Kidney (tissue), 14 donors: Measurements from ENCODE around the gene SENP3. TPM values are rescaled to one million over a fixed set of nuclear protein-coding genes. Genes with fewer than 3 reads are reported as not detected.

Experiments
- DNase-seq, 5 donors: peaks; one replicate each; pipeline ENCODE4 v3.0.0-alpha.2; 2013 to 2020
- FAIRE-seq: peaks from 2 replicates; lab custom pipeline; 2012; peaks lifted over from hg19 to GRCh38; lab: Jason Lieb, UNC
- H3K27ac ChIP-seq, 2 donors: one replicate each; pipeline ENCODE4 v1.7.0; 2013; ENCODE audit warnings: low read depth in 2 of 2, low read length in 2 of 2, inconsistent platforms in 1 of 2
- H3K27me3 ChIP-seq: one replicate; pipeline ENCODE4 v1.7.1; 2013; ENCODE audit warnings: low read length, inconsistent platforms; ENCODE audit not compliant: control insufficient read depth, insufficient read depth
- H3K36me3 ChIP-seq, 3 donors: one replicate each; pipeline versions ENCODE4 v1.7.0 to v1.7.1; 2013; ENCODE audit warnings: low read length in 3 of 3, control low read depth in 1 of 3, inconsistent platforms in 1 of 3; ENCODE audit not compliant: insufficient read depth in 3 of 3, control insufficient read depth in 2 of 3
- H3K4me1 ChIP-seq, 3 donors: one replicate each; pipeline versions ENCODE4 v1.7.0 to v1.7.1; 2013; ENCODE audit warnings: low read length in 3 of 3, inconsistent platforms in 1 of 3, low read depth in 1 of 3; ENCODE audit not compliant: control insufficient read depth in 2 of 3, insufficient read depth in 2 of 3
- H3K4me3 ChIP-seq, 3 donors: one replicate each; pipeline versions ENCODE4 v1.7.0 to v1.8.1; 2013; ENCODE audit warnings: low read length in 3 of 3, control low read depth in 1 of 3, inconsistent platforms in 1 of 3
- H3K9ac ChIP-seq, 3 donors: one replicate each; pipeline versions ENCODE4 v1.7.0 to v1.7.1; 2013; ENCODE audit warnings: low read length in 3 of 3, control low read depth in 1 of 3, inconsistent platforms in 1 of 3
- H3K9me3 ChIP-seq, 3 donors: one replicate each; pipeline versions ENCODE4 v1.7.0 to v1.7.1; 2013; ENCODE audit warnings: low read length in 3 of 3, control low read depth in 1 of 3, inconsistent platforms in 1 of 3; ENCODE audit not compliant: control insufficient read depth in 2 of 3, insufficient read depth in 1 of 3
- intact Hi-C: fragments of 100-400 bp; cut with DNase I; formaldehyde crosslinking; loops from one replicate; pipeline ENCODE4 v1.11.1; 2022
- polyA plus RNA-seq: library from polyadenylated mRNA; stranded (reverse); fragments of 350-450 nt; fragmentation: Illumina TruSeq; extraction: RNeasy Lipid Tissue Mini Kit (QIAGEN cat#74804); gene quantifications from one replicate; pipeline ENCODE4 v1.2.3, GENCODE V29; 2014; ENCODE audit warnings: low read depth, low replicate concordance; ENCODE audit not compliant: insufficient read depth
- total RNA-seq: library from RNA; stranded (reverse); fragmentation: NEBNext Ultra II Directional; extraction: Animal tissue kit (Norgen Biotek cat#: 25700); gene quantifications from one replicate; pipeline ENCODE4 v1.2.1, GENCODE V29; 2021
- TF ChIP-seq, protein P1 (sequence below): IDR thresholded peaks from 3 replicates; pipeline ENCODE4 v1.5.1; 2012; ENCODE audit warnings: mild to moderate bottlenecking, moderate library complexity, borderline replicate concordance; ENCODE audit not compliant: insufficient read depth; ENCODE audit errors: extremely low read depth
- donor health status: control.
- donor health status: control.
- donor health status: control.
- donor health status: control.
- donor health status: control.
- donor health status: DM: yes; HTN: yes; CAD: no.
- donor health status: Normal renal cell carcinoma (clear cell type).

The SENP3 gene
- total and polyA plus RNA-seq, 2 donors from 2014 or later = 43.5 to 50.3 TPM

DNA sequence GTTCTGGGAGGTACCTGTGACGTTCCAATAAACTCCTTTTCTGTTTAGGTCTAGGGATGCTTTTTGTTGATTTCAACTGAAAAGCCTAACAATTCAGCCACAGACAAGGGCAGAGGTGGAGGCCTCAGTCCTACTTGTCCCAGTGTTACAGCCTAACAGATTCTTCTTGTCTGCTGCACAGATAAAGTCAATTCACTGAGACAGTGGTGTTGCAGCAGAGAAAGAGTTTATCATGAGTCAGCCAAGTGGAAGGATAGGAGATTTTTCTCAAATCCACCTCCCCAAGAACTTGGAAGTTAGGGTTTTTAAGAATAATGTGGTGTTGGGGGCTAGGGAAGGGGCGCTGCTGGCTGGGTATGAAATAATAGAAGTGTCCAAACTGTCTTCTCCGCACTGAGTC lies 23.7 kb upstream of the SENP3 start:
- Histone ChIP-seq H3K27ac (peak overlapping the region in 1 of 2 donors; percentile 75), H3K4me3 (no peak overlapping the region), H3K9me3 (peaks cover 0 to 7% (median 0%) of the 10 kb centered on the region in 3 donors), H3K27me3 (no peaks in the 10 kb centered on the region), H3K4me1 (peaks cover 0 to 3% (median under 1%) of the 10 kb centered on the region in 3 donors), H3K36me3 (no peaks in the 10 kb centered on the region), H3K9ac (no peak overlapping the region)
- intact Hi-C loops = no loop called here
- FAIRE-seq = no peak
- DNase-seq = peak in 1 of 5 donors; percentile 19
- TF ChIP-seq, protein P1, sequence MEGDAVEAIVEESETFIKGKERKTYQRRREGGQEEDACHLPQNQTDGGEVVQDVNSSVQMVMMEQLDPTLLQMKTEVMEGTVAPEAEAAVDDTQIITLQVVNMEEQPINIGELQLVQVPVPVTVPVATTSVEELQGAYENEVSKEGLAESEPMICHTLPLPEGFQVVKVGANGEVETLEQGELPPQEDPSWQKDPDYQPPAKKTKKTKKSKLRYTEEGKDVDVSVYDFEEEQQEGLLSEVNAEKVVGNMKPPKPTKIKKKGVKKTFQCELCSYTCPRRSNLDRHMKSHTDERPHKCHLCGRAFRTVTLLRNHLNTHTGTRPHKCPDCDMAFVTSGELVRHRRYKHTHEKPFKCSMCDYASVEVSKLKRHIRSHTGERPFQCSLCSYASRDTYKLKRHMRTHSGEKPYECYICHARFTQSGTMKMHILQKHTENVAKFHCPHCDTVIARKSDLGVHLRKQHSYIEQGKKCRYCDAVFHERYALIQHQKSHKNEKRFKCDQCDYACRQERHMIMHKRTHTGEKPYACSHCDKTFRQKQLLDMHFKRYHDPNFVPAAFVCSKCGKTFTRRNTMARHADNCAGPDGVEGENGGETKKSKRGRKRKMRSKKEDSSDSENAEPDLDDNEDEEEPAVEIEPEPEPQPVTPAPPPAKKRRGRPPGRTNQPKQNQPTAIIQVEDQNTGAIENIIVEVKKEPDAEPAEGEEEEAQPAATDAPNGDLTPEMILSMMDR = no peak

DNA sequence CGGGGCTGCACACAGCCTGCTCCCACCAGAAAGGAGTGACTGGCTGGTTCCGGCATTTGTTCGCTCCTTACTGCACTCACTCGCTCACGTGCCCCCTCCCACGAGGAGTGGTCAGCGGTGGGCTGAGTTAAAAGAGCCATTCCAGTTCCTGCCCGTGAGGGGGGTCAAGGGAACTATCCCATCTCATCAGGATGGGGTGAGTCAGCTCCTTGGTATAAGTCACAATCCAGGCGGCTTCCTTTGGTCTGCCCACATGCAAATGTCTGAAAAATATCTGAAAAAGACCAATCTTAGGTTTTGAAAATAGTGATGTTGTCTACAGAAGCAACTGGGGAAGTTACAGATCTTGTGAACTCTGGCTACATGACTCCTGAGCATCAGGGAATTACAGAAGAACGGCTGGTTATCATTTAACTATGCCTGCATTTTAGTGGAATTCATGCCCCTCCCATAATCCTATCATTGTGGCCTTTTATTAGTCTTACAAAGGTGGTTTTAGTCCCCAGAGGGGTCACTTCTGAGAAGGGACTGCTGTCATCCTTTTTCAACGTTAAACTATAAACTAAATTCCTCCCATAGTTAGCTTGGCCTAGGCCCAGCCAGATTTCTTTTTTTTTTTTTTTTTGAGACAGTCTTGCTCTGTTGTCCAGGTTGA lies 22.7 kb upstream of the SENP3 start:
- H3K27me3 ChIP-seq = no peaks in the 10 kb centered on the region
- no peak overlapping the region for H3K9ac ChIP-seq
- DNase-seq = peak in 1 of 5 donors; percentile 32
- TF ChIP-seq, protein P1 = no peak
- peaks cover 0 to 7% (median 3%) of the 10 kb centered on the region in 3 donors for H3K4me1 ChIP-seq
- peak overlapping the region; percentile 59 to 75 for H3K27ac ChIP-seq
- H3K4me3 ChIP-seq = peak overlapping the region in 1 of 3 donors; percentile 2
- intact Hi-C loops = no loop called here
- peaks cover 0 to 7% (median 0%) of the 10 kb centered on the region in 3 donors for H3K9me3 ChIP-seq
- no peak for FAIRE-seq
- no peaks in the 10 kb centered on the region for H3K36me3 ChIP-seq

DNA sequence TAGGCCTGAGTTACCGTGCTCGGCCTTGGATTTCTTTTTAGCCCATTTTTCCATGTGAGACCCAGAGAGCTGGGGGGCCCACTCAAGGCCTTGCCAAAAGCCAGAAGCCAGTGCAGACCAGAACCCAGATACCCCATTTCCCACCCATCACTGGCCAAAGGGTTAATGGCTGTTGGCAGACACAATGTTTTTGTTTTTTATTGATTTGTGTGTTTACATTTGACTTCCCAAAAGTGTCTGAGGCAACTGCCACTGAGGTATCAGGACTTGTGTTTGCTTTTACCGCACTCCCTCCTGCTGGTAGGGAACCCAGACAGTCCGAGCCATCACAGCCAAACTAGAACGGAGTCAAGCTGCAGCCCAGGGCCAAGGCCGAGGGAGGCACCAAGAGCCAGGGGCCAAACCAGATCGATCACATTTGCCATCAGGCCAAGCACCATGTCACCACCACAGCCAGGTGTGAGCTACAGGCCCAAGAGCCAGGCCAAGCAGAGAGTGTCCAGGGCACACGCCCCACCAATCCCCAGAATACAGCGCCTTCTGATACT lies 20.6 kb upstream of the SENP3 start:
- TF ChIP-seq, protein P1 = no peak
- Histone ChIP-seq H3K4me1 (peaks cover 0 to 9% (median 3%) of the 10 kb centered on the region in 3 donors), H3K4me3 (no peak overlapping the region), H3K9me3 (peaks cover 0 to 7% (median 0%) of the 10 kb centered on the region in 3 donors), H3K27ac (no peak overlapping the region), H3K9ac (no peak overlapping the region), H3K36me3 (no peaks in the 10 kb centered on the region), H3K27me3 (no peaks in the 10 kb centered on the region)
- FAIRE-seq = no peak
- intact Hi-C loops = no loop called here
- peak in 1 of 5 donors; percentile 34 for DNase-seq
